ENCODE results near the gene CDH11.

Gene CDH11

DNA sequence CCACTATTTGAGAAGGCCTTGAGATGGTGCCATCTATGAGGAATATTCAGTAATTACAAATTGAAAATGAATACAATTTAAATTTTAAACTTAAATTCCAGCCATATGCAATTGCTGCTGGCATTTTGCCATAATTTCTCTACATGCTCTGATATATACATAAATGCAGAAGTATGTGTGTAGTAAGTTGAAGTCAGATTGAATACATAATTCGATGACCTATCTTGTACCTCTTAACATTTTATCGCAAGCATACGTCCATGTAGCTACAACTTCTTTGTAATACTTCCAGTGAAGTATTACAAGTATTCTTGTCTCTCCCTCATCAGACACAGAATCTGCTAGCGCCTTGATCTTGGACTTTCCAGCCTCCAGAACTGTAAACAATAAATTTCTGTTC, 26.0 kb downstream of the CDH11 start:
- TF ChIP-seq CTCF (conservative IDR thresholded peaks at IDR 0.05; ENCODE audit: low read depth, low read length) = no peak
- DNase-seq (ENCODE audit: low read depth) = no peak
- H3K4me3 ChIP-seq (ENCODE audit: low read length) = no peak overlapping the region

DNA sequence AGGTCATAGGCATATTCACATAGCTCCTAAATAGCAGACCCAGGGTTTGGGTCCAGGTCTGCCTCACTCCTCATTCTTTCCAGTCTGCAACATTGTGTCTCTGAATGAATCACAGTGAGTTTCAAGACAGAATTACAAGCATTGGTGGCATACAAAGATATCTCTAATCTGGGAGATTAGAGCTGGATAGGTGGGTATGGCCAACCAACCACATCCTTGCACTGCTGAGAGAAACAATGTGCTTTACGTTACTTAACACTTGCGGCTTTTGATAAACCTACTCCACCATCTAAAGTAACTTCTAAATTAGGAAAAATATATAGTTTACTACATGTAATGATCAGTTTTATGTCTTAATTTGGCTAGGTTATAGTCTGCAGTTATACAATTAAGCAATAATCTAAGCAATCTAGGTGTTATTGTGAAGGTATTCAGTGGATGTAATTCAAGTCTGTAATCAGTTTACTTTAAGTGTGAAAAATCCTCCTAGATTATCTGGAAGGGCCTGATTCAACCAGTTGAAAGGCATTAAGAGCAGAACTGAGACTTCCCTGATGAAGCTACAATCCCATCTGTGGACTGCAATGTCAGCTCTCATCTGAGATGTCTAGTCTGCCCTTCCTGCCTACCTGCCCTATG, 26.7 kb downstream of the CDH11 start:
- H3K4me3 ChIP-seq (ENCODE audit: low read length) = no peak overlapping the region
- no peak for TF ChIP-seq CTCF (conservative IDR thresholded peaks at IDR 0.05; ENCODE audit: low read depth, low read length)
- no peak for DNase-seq (ENCODE audit: low read depth)

GRCh38 chr16:65094009-65094408, 27.9 kb downstream of the CDH11 start:
- no peak for DNase-seq (ENCODE audit: low read depth)
- no peak overlapping the region for H3K4me3 ChIP-seq (ENCODE audit: low read length)
- no peak for TF ChIP-seq CTCF (conservative IDR thresholded peaks at IDR 0.05; ENCODE audit: low read depth, low read length)

GRCh38 chr16:65083164-65083857, 38.6 kb downstream of the CDH11 start:
- TF ChIP-seq CTCF (conservative IDR thresholded peaks at IDR 0.05; ENCODE audit: low read depth, low read length) = no peak
- no peak for DNase-seq (ENCODE audit: low read depth)
- H3K4me3 ChIP-seq (ENCODE audit: low read length) = no peak overlapping the region

DNA sequence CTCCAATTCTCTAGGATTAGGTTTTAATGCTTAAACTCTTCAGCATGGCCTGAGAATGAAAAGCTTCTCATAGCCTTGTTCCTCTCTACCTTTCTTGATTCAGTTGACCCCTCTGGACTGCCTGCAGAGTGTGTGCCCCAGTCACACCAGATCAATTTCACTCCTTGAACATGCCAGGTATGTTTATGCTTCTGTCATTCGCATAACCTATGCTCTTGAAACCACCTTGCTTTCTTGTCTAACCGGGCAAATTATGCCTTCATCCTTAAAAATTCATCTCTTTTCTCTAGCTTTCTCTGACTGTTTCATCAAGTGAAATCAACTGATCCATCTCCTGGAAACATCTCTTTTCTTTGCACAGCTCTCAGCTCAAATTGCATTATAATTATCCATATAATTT, 42.3 kb downstream of the CDH11 start:
- DNase-seq (ENCODE audit: low read depth) = no peak
- H3K4me3 ChIP-seq (ENCODE audit: low read length) = no peak overlapping the region
- TF ChIP-seq CTCF (conservative IDR thresholded peaks at IDR 0.05; ENCODE audit: low read depth, low read length) = no peak

- H3K4me3 ChIP-seq (ENCODE audit: low read length) = no peak overlapping the region
- no peak for DNase-seq (ENCODE audit: low read depth)
- no peak for TF ChIP-seq CTCF (conservative IDR thresholded peaks at IDR 0.05; ENCODE audit: low read depth, low read length)
These were observed 44.7 kb downstream of the CDH11 start for GRCh38 chr16:65077181-65077580.

DNA sequence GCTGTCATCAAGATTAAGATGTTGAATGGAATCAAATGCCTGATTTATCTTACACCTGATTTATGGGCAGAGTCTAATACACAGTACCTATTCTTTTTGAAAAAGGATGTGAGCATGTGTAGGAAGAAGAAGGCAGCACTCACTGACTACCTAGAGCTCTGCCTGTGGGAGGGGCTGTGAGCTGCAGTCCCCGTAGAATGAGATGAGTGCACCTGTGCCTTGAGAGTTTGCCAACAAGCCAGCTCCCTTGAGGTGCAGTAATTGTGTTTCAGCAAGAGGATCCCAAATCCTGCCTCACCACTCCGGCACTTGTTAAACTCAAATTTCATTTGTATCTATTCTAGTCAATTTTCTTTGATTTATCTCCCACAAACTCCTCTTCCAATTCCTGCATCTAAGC, 46.0 kb downstream of the CDH11 start:
- DNase-seq (ENCODE audit: low read depth) = no peak
- TF ChIP-seq CTCF (conservative IDR thresholded peaks at IDR 0.05; ENCODE audit: low read depth, low read length) = no peak
- H3K4me3 ChIP-seq (ENCODE audit: low read length) = no peak overlapping the region

Measured in retinal pigment epithelial cell (primary cell).